Measurements from ENCODE around the gene MUC15.

Gene MUC15

GRCh38 chr11:26510164-26510563 lies 61.9 kb downstream of the MUC15 start:
- ATAC-seq, result no peak
- no peak for TF ChIP-seq ZFP3 (CRISPR knock-in tag; IDR thresholded peaks at IDR 0.05)
- TF ChIP-seq ZNF8 (CRISPR knock-in tag; IDR thresholded peaks at IDR 0.05), result no peak
- no peak for TF ChIP-seq CREB5 (CRISPR knock-in tag; IDR thresholded peaks at IDR 0.05; ENCODE audit: low read depth)
- no peak for TF ChIP-seq ZFP30 (CRISPR knock-in tag; IDR thresholded peaks at IDR 0.05)
- TF ChIP-seq GLIS3 (CRISPR knock-in tag; IDR thresholded peaks at IDR 0.05), result no peak

Measured in SK-N-SH treated with all-trans-retinoic acid at 6 μM for 48 hours (cell line).